ENCODE data around the gene PCDHB4. TPM values are rescaled to one million over a fixed set of nuclear protein-coding genes. Genes with fewer than 3 reads are reported as not detected.
"Not testable (repeated sequence)": the region's sequence is repeated elsewhere in the genome, so short reads cannot be mapped to it uniquely, and the experiment has no call there.

PCDHB4 gene
- total RNA-seq, 1 experiment from 2014 or later = 0.44 TPM

DNA sequence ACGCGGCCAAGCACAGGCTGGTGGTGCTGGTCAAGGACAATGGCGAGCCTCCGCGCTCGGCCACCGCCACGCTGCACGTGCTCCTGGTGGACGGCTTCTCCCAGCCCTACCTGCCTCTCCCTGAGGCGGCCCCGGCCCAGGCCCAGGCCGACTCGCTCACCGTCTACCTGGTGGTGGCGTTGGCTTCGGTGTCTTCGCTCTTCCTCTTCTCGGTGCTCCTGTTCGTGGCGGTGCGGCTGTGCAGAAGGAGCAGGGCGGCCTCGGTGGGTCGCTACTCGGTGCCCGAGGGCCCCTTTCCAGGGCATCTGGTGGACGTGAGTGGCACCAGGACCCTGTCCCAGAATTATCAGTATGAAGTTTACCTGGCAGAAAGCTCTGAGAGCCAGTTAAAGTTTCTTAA lies 36.3 kb downstream of the PCDHB4 start:
- POLR2A ChIA-PET = interaction anchor here (1.1 kb wide), 1 partner anchor 10 kb away, joined by 3 read pairs; no protein-coding TSS in a partner anchor
- BruUV-seq (replicated peaks); H3K4me3 Mint-ChIP-seq (ENCODE audit: unreplicated experiment); CTCF ChIA-PET; H3K36me3 Mint-ChIP-seq (ENCODE audit: insufficient read depth, unreplicated experiment); DNase-seq (ENCODE audit: unreplicated experiment); H3K27ac Mint-ChIP-seq (ENCODE audit: low read depth, unreplicated experiment); H3K27me3 Mint-ChIP-seq (ENCODE audit: insufficient read depth, unreplicated experiment); intact Hi-C loops (cut with micrococcal nuclease); H3K4me1 Mint-ChIP-seq (ENCODE audit: insufficient read depth, unreplicated experiment): not testable (repeated sequence)
- H3K9me3 Mint-ChIP-seq (ENCODE audit: unreplicated experiment) = peaks cover 12% of the 10 kb centered on the region

DNA sequence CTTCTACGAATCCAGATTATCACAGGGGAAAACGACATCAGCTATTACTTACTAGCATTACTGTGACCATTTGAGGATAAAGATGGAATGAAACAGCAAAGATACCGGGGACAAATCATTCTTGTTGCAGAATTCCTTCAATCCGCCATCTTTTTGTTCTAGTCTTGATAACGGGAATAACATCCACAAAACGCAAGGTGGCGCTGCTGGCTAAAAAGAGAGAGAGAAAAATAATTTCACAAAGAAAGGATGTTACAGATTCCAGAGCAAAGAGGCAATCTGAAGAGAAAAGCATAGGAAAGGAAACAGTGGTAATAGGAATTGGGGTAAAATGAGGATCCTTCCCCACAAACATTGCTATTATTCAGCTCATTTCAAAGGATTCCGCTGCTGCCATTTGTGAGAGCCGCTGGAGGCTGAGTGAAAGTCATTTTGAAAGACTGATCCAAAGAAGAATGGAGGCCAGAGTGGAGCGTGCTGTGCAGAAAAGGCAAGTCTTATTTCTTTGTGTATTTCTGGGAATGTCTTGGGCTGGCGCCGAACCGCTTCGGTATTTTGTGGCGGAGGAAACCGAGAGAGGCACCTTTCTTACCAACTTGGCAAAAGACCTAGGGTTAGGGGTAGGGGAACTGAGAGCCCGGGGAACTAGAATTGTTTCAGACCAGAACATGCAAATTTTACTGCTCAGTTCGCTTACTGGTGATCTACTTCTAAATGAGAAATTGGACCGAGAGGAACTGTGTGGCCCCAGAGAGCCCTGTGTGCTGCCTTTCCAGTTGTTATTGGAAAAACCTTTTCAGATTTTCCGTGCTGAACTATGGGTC lies 51.0 kb downstream of the PCDHB4 start, which contains the start of gene PCDHB7:
Gene PCDHB7, plus strand, starts transcription at position 264 of the 824 bp plus-strand sequence. Its CDS starts 192 bp downstream, at position 456.
- peak; percentile 68 for DNase-seq (ENCODE audit: unreplicated experiment)
- ChIA-PET POLR2A (no interaction called here), CTCF (interaction anchor here (1.0 to 1.3 kb wide), 3 partner anchors 11 to 30 kb away, joined by 3 to 4 read pairs (median 4); partner anchors contain the start of gene PCDHB10)
- Mint-ChIP-seq H3K36me3 (ENCODE audit: insufficient read depth, unreplicated experiment) (no peaks in the 10 kb centered on the region), H3K27me3 (ENCODE audit: insufficient read depth, unreplicated experiment) (no peaks in the 10 kb centered on the region), H3K27ac (ENCODE audit: low read depth, unreplicated experiment) (peak within 1 kb of the TSS; percentile 7), H3K9me3 (ENCODE audit: unreplicated experiment) (peaks cover 24% of the 10 kb centered on the region), H3K4me1 (ENCODE audit: insufficient read depth, unreplicated experiment) (no peaks in the 10 kb centered on the region), H3K4me3 (ENCODE audit: unreplicated experiment) (peak within 1 kb of the TSS; percentile 51)
- intact Hi-C loops (cut with micrococcal nuclease) = no loop called here
- TF ChIP-seq, protein P1, sequence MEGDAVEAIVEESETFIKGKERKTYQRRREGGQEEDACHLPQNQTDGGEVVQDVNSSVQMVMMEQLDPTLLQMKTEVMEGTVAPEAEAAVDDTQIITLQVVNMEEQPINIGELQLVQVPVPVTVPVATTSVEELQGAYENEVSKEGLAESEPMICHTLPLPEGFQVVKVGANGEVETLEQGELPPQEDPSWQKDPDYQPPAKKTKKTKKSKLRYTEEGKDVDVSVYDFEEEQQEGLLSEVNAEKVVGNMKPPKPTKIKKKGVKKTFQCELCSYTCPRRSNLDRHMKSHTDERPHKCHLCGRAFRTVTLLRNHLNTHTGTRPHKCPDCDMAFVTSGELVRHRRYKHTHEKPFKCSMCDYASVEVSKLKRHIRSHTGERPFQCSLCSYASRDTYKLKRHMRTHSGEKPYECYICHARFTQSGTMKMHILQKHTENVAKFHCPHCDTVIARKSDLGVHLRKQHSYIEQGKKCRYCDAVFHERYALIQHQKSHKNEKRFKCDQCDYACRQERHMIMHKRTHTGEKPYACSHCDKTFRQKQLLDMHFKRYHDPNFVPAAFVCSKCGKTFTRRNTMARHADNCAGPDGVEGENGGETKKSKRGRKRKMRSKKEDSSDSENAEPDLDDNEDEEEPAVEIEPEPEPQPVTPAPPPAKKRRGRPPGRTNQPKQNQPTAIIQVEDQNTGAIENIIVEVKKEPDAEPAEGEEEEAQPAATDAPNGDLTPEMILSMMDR (IDR thresholded peaks at IDR 0.05; ENCODE audit: unreplicated experiment) = peak; percentile 59
- no TSS peak for BruUV-seq (replicated peaks)

DNA sequence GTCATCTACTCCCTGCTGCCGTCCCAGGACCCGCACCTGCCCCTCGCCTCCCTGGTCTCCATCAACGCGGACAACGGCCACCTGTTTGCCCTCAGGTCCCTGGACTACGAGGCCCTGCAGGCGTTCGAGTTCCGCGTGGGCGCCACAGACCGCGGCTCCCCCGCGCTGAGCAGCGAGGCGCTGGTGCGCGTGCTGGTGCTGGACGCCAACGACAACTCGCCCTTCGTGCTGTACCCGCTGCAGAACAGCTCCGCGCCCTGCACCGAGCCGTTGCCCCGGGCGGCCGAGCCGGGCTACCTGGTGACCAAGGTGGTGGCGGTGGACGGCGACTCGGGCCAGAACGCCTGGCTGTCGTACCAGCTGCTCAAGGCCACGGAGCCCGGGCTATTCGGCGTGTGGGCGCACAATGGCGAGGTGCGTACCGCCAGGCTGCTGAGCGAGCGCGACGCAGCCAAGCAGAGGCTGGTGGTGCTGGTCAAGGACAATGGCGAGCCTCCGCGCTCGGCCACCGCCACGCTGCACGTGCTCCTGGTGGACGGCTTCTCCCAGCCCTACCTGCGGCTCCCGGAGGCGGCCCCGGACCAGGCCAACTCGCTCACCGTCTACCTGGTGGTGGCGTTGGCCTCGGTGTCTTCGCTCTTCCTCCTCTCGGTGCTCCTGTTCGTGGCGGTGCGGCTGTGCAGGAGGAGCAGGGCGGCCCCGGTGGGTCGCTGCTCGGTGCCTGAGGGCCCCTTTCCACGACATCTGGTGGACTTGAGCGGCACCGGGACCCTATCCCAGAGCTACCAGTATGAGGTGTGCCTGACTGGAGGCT lies 52.9 kb downstream of the PCDHB4 start:
- H3K27me3 Mint-ChIP-seq (ENCODE audit: insufficient read depth, unreplicated experiment); DNase-seq (ENCODE audit: unreplicated experiment); H3K27ac Mint-ChIP-seq (ENCODE audit: low read depth, unreplicated experiment); H3K36me3 Mint-ChIP-seq (ENCODE audit: insufficient read depth, unreplicated experiment); H3K4me1 Mint-ChIP-seq (ENCODE audit: insufficient read depth, unreplicated experiment); CTCF ChIA-PET; BruUV-seq (replicated peaks); POLR2A ChIA-PET; intact Hi-C loops (cut with micrococcal nuclease); H3K4me3 Mint-ChIP-seq (ENCODE audit: unreplicated experiment): not testable (repeated sequence)
- H3K9me3 Mint-ChIP-seq (ENCODE audit: unreplicated experiment) = peaks cover 19% of the 10 kb centered on the region

Other genes starting within 250 kb of the PCDHB4 start
- gene PCDHA12, start 246.5 kb upstream of the PCDHB4 start, total RNA-seq (2022) = 6.1 and 9.6 TPM in 2 replicates
- gene PCDHA13, start 239.7 kb upstream of the PCDHB4 start, total RNA-seq (2022) = 0.33 and 0.74 TPM in 2 replicates
- 17.2 and 26.3 TPM in 2 replicates for gene PCDHAC1, start 195.5 kb upstream of the PCDHB4 start, total RNA-seq (2022)
- 9.3 and 12.3 TPM in 2 replicates for gene PCDHAC2, start 155.3 kb upstream of the PCDHB4 start, total RNA-seq (2022)
- gene PCDHB1, start 70.4 kb upstream of the PCDHB4 start, total RNA-seq (2022) = not detected in 2 replicates
- 2.4 and 2.6 TPM in 2 replicates for gene PCDHB2, start 27.2 kb upstream of the PCDHB4 start, total RNA-seq (2022)
- 0.42 and 0.49 TPM in 2 replicates for gene PCDHB3, start 21.3 kb upstream of the PCDHB4 start, total RNA-seq (2022)
- gene PCDHB5, start 13.4 kb downstream of the PCDHB4 start, total RNA-seq (2022) = 1.2 and 1.7 TPM in 2 replicates
- gene PCDHB6, start 28.2 kb downstream of the PCDHB4 start, total RNA-seq (2022) = 0.19 and 0.22 TPM in 2 replicates
- gene PCDHB7, start 50.8 kb downstream of the PCDHB4 start, total RNA-seq (2022) = 0.28 and 0.29 TPM in 2 replicates
- 0.34 TPM in 1 of 2 replicates, not detected in the other for gene PCDHB8, start 56.0 kb downstream of the PCDHB4 start, total RNA-seq (2022)
- 1.8 and 2.5 TPM in 2 replicates for gene PCDHB16, start 60.6 kb downstream of the PCDHB4 start, total RNA-seq (2022)
- gene PCDHB9, start 65.3 kb downstream of the PCDHB4 start, total RNA-seq (2022) = 1.0 and 1.8 TPM in 2 replicates
- gene PCDHB10, start 70.5 kb downstream of the PCDHB4 start, total RNA-seq (2022) = 1.2 and 1.4 TPM in 2 replicates
- 0.75 and 1.3 TPM in 2 replicates for gene PCDHB11, start 77.8 kb downstream of the PCDHB4 start, total RNA-seq (2022)
- 1.6 and 2.3 TPM in 2 replicates for gene PCDHB12, start 86.9 kb downstream of the PCDHB4 start, total RNA-seq (2022)
- 3.5 and 4.7 TPM in 2 replicates for gene PCDHB13, start 92.1 kb downstream of the PCDHB4 start, total RNA-seq (2022)
- gene PCDHB14, start 101.5 kb downstream of the PCDHB4 start, total RNA-seq (2022) = 4.7 and 6.2 TPM in 2 replicates
- 0.91 and 1.2 TPM in 2 replicates for gene PCDHB15, start 123.6 kb downstream of the PCDHB4 start, total RNA-seq (2022)
- gene SLC25A2, start 182.2 kb downstream of the PCDHB4 start, total RNA-seq (2022) = 0.37 and 0.79 TPM in 2 replicates
- gene TAF7, start 199.0 kb downstream of the PCDHB4 start, total RNA-seq (2022) = 81.3 and 94.9 TPM in 2 replicates
- 0.20 and 0.35 TPM in 2 replicates for gene PCDHGA1, start 208.7 kb downstream of the PCDHB4 start, total RNA-seq (2022)
- gene PCDHGA2, start 216.9 kb downstream of the PCDHB4 start, total RNA-seq (2022) = 0.32 and 0.33 TPM in 2 replicates
- gene PCDHGA3, start 222.0 kb downstream of the PCDHB4 start, total RNA-seq (2022) = 0.07 and 0.25 TPM in 2 replicates
- 0.19 and 0.59 TPM in 2 replicates for gene PCDHGB1, start 228.3 kb downstream of the PCDHB4 start, total RNA-seq (2022)
- 0.26 and 0.44 TPM in 2 replicates for gene PCDHGA4, start 233.2 kb downstream of the PCDHB4 start, total RNA-seq (2022)
- gene PCDHGB2, start 238.2 kb downstream of the PCDHB4 start, total RNA-seq (2022) = 0.61 and 0.88 TPM in 2 replicates
- 0.25 and 0.42 TPM in 2 replicates for gene PCDHGA5, start 242.3 kb downstream of the PCDHB4 start, total RNA-seq (2022)
- gene PCDHGB3, start 248.4 kb downstream of the PCDHB4 start, total RNA-seq (2022) = 0.33 and 0.56 TPM in 2 replicates

All from MCF 10A (cell line).